Heart left ventricle (tissue), 16 donors: Measurements from ENCODE around the gene CRYBG3. TPM values are rescaled to one million over a fixed set of nuclear protein-coding genes. Genes with fewer than 3 reads are reported as not detected.
A peak's percentile ranks its signal among the peaks of the same experiment; 100 is the strongest.

Source experiments
- ATAC-seq, 4 donors: fragments of 200-7000 bp; cut with Tn5 transposase; one replicate each; pipeline ENCODE4 v1.9.1; 2020 to 2022; ENCODE audit warnings: moderate library complexity in 4 of 4, mild to moderate bottlenecking in 3 of 4, moderate number of reproducible peaks in 1 of 4
- DNase-seq, 5 donors: peaks; one replicate each; pipeline ENCODE4 v3.0.0-alpha.2; 2020
- H3K27ac ChIP-seq, 12 donors: fragments of 200-600 bp; sonication (generic) in 4 of 12; one replicate each; pipeline versions ENCODE4 v1.5.0 to v1.8.0; 2016 to 2022; ENCODE audit warnings: mild to moderate bottlenecking in 2 of 12
- H3K27me3 ChIP-seq, 9 donors: fragments of 200-600 bp; sonication (generic) in 2 of 9; one replicate each; pipeline versions ENCODE4 v1.5.1 to v1.8.0; 2016 to 2022; ENCODE audit warnings: mild to moderate bottlenecking in 3 of 9
- H3K36me3 ChIP-seq, 9 donors: fragments of 200-600 bp; sonication (generic) in 2 of 9; one replicate each; pipeline versions ENCODE4 v1.5.0 to v1.8.0; 2018 to 2022; ENCODE audit warnings: mild to moderate bottlenecking in 2 of 9
- H3K4me1 ChIP-seq, 12 donors: fragments of 200-600 bp; sonication (generic) in 4 of 12; one replicate each; pipeline versions ENCODE4 v1.5.0 to v1.8.0; 2016 to 2022; ENCODE audit warnings: mild to moderate bottlenecking in 3 of 12
- H3K4me3 ChIP-seq, 12 donors: fragments of 200-600 bp; sonication (generic) in 4 of 12; one replicate each; pipeline versions ENCODE4 v1.5.0 to v1.8.0; 2017 to 2022; ENCODE audit warnings: mild to moderate bottlenecking in 9 of 12, moderate library complexity in 4 of 12
- H3K9me3 ChIP-seq, 12 donors: fragments of 200-600 bp; sonication (generic) in 4 of 12; one replicate each; pipeline versions ENCODE4 v1.5.0 to v1.8.0; 2016 to 2022; ENCODE audit warnings: mild to moderate bottlenecking in 1 of 12
- CTCF ChIP-seq, 12 donors: fragments of 200-600 bp; sonication (generic) in 4 of 12; IDR thresholded peaks; one replicate each; pipeline versions ENCODE4 v1.5.0 to v1.8.0; 2018 to 2022; ENCODE audit warnings: antibody characterized with exemption in 12 of 12, mild to moderate bottlenecking in 5 of 12
- POLR2A ChIP-seq, 2 donors: fragments of 450-650 bp; IDR thresholded peaks; one replicate each; pipeline ENCODE4 v1.6.1; 2017; ENCODE audit warnings: antibody characterized with exemption in 2 of 2, mild to moderate bottlenecking in 2 of 2, moderate library complexity in 2 of 2
- WGBS, 4 donors: extraction: QIAGEN DNeasy Blood & Tissue Kit in 2 of 4; methylation state at CpG; one replicate each; pipeline versions ENCODE4 v1.1.5 to v1.1.7; 2013 to 2018; 5-methylcytosine and 5-hydroxymethylcytosine counted together
- intact Hi-C, 10 donors: fragments of 100-400 bp; cut with DNase I; formaldehyde crosslinking; loops; one replicate each; pipeline versions ENCODE4 v1.11.1 to v1.14.2; 2022
- polyA plus RNA-seq, 2 donors: library from polyadenylated mRNA; stranded (reverse); fragments of 200-250 nt; gene quantifications; one replicate each; pipeline ENCODE4 v1.2.3, GENCODE V29; 2013
- total RNA-seq, 9 donors: library from RNA; depleted of rRNA in 2 of 9; stranded (reverse); fragments of >200 nt in 2 of 9; fragmentation: NEBNext Ultra II Directional in 3 of 9; extraction: Animal tissue kit (Norgen Biotek cat#: 25700) in 3 of 9; gene quantifications; one replicate each; pipeline versions ENCODE4 v1.1.0 to v1.2.4, GENCODE V29; 2016 to 2023
- donor health status: ischemic (EF 13 %, LVEDD 7.1; RV severe dilation, severe dysfunction).
- donor health status: healthy with polysubstance abuse.
- donor health status: DM: no; HTN: yes; CAD: no.
- donor health status: DM: no; HTN: no; CAD: no.
- donor health status: ischemic (EF 25% LVEDD 6.9; RV normal size, moderate dysfunction).
- donor health status: ischemic (EF 25% LVEDD 5.7; RV mildly dilated, moderate dysfunction).
- donor health status: healthy.
- donor health status: DM: yes; HTN: yes; CAD: no.
- donor health status: ischemic (EF 35%, LVEDD 5.7; RV mildly dilated, moderate dysfunction).
- donor health status: nonischemic (EF 11% LVEDD 7.7; RV severe dilation, severe dysfunction).
- donor health status: DM: yes; HTN: yes; CAD: no.
- donor health status: PGD.
- donor health status: ischemic (EF 29% LVEDD 5.4; RV normal size, mild dysfunction).
- donor health status: nonischemic (EF 23%, LVEDD 6.1; RV moderate dilation, normal function).

Gene CRYBG3
- total and polyA plus RNA-seq, 11 donors = 5.5 to 34.1 (median 20.9) TPM

GRCh38 chr3:97988784-97989568 lies 167.2 kb downstream of the CRYBG3 start:
- intact Hi-C loops = no loop called here
- Histone ChIP-seq H3K36me3 (no peaks in the 10 kb centered on the region), H3K27me3 (no peaks in the 10 kb centered on the region), H3K4me1 (peaks cover 0 to 13% (median 0%) of the 10 kb centered on the region in 12 donors), H3K27ac (no peak overlapping the region), H3K9me3 (no peaks in the 10 kb centered on the region), H3K4me3 (no peak overlapping the region)
- ATAC-seq (peak in 1 of 4 donors; percentile 27), DNase-seq (no peak)
- TF ChIP-seq CTCF (IDR thresholded peaks at IDR 0.05) = no peak
- no peak for TF ChIP-seq POLR2A (IDR thresholded peaks at IDR 0.05)
- 98 to 99% (median 99%) methylated on average over 3 of the region's 3 CpGs for WGBS, 4 donors

- Histone ChIP-seq H3K36me3 (no peaks in the 10 kb centered on the region), H3K4me3 (no peak overlapping the region), H3K9me3 (no peaks in the 10 kb centered on the region), H3K27ac (no peak overlapping the region), H3K4me1 (peaks cover 0 to 13% (median 0%) of the 10 kb centered on the region in 12 donors), H3K27me3 (no peaks in the 10 kb centered on the region)
- intact Hi-C loops = no loop called here
- DNase-seq (no peak), ATAC-seq (no peak)
- no peak for TF ChIP-seq CTCF (IDR thresholded peaks at IDR 0.05)
- no peak for TF ChIP-seq POLR2A (IDR thresholded peaks at IDR 0.05)
- WGBS, 4 donors = 37 to 51% (median 41%) methylated on average over 2 of the region's 2 CpGs
Observed at GRCh38 chr3:97990624-97991292, 168.9 kb downstream of the CRYBG3 start.

GRCh38 chr3:97991293-97991682 lies 169.5 kb downstream of the CRYBG3 start:
- ATAC-seq = no peak
- TF ChIP-seq POLR2A (IDR thresholded peaks at IDR 0.05) (no peak), CTCF (IDR thresholded peaks at IDR 0.05) (no peak)

GRCh38 chr3:97992547-97993173 lies 170.8 kb downstream of the CRYBG3 start:
- intact Hi-C loops = no loop called here
- no peak for TF ChIP-seq CTCF (IDR thresholded peaks at IDR 0.05)
- no peak for TF ChIP-seq POLR2A (IDR thresholded peaks at IDR 0.05)
- Histone ChIP-seq H3K4me3 (no peak overlapping the region), H3K27ac (no peak overlapping the region), H3K4me1 (peaks cover 0 to 13% (median 0%) of the 10 kb centered on the region in 12 donors), H3K27me3 (no peaks in the 10 kb centered on the region), H3K36me3 (no peaks in the 10 kb centered on the region), H3K9me3 (no peaks in the 10 kb centered on the region)
- ATAC-seq (no peak), DNase-seq (no peak)
- WGBS, 4 donors = 92 to 98% (median 96%) methylated on average over 1 to 2 of the region's 2 CpGs

More at GRCh38 chr3:97991293-97991682, 169.5 kb downstream of the CRYBG3 start:
- H3K36me3 ChIP-seq = no peaks in the 10 kb centered on the region
- WGBS, 4 donors = 63 to 74% (median 70%) methylated on average over 5 of the region's 5 CpGs
- peaks cover 0 to 13% (median 0%) of the 10 kb centered on the region in 12 donors for H3K4me1 ChIP-seq
- H3K27me3 ChIP-seq = no peaks in the 10 kb centered on the region
- DNase-seq = no peak
- H3K9me3 ChIP-seq = no peaks in the 10 kb centered on the region
- intact Hi-C loops = no loop called here
- H3K4me3 ChIP-seq = no peak overlapping the region
- no peak overlapping the region for H3K27ac ChIP-seq
